Measurements from ENCODE around the gene CCDC3. TPM values are rescaled to one million over a fixed set of nuclear protein-coding genes. Genes with fewer than 3 reads are reported as not detected.

CCDC3 gene
- total RNA-seq, 6 experiments from 2014 or later: 3.6 to 10.2 (median 5.8) TPM

DNA sequence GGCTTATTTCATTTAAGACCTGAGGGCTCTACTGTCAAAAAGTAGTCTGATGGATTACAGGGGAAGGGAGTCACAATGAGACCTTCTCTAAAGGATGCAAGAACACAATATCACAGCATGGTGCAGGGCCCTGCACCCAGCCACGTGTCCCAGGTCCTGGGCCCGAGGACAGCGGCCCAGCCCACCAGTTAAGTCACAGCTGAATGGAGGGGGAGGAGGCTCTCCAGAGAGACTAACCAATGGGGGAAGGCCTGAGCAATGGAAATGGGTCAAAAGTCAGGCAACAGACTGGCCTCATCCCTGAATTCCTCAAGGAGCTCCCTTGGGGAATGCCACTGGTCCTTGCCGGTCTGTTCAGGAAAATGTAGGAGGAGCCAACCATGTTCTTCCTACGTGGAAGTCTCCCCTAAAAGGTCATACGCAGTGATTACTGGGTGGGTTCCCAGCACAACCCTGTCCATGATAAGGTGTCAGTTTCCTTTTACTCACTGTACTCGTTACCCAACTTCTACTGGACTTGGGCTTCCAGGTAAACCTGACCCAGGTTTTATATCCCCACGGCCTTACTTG is 28.3 kb downstream of the CCDC3 start:
- Histone ChIP-seq H3K27me3 (no peaks in the 10 kb centered on the region), H3K9me3 (no peaks in the 10 kb centered on the region), H3K4me3 (no peak overlapping the region), H3K4me1 (no peaks in the 10 kb centered on the region), H3K36me3 (no peaks in the 10 kb centered on the region), H3K27ac (no peak overlapping the region)
- no peak for DNase-seq
- no peak for TF ChIP-seq POLR2A (IDR thresholded peaks at IDR 0.05)
- TF ChIP-seq, protein P1, sequence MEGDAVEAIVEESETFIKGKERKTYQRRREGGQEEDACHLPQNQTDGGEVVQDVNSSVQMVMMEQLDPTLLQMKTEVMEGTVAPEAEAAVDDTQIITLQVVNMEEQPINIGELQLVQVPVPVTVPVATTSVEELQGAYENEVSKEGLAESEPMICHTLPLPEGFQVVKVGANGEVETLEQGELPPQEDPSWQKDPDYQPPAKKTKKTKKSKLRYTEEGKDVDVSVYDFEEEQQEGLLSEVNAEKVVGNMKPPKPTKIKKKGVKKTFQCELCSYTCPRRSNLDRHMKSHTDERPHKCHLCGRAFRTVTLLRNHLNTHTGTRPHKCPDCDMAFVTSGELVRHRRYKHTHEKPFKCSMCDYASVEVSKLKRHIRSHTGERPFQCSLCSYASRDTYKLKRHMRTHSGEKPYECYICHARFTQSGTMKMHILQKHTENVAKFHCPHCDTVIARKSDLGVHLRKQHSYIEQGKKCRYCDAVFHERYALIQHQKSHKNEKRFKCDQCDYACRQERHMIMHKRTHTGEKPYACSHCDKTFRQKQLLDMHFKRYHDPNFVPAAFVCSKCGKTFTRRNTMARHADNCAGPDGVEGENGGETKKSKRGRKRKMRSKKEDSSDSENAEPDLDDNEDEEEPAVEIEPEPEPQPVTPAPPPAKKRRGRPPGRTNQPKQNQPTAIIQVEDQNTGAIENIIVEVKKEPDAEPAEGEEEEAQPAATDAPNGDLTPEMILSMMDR (IDR thresholded peaks at IDR 0.05): no peak
- intact Hi-C loops (cut with DNase I): no loop called here
- no peak for ATAC-seq
- WGBS (ENCODE audit: insufficient coverage, low coverage, low lambda C conversion rate, missing lambda C conversion rate): 100% methylated on average over 2 of the region's 8 CpGs

GRCh38 chr10:12972146-12972545 is 29.4 kb downstream of the CCDC3 start:
- H3K27me3 ChIP-seq: no peaks in the 10 kb centered on the region
- ATAC-seq: no peak

GRCh38 chr10:12971001-12971788 is 30.3 kb downstream of the CCDC3 start:
- H3K4me1 ChIP-seq: no peaks in the 10 kb centered on the region
- H3K27ac ChIP-seq: no peak overlapping the region
- H3K9me3 ChIP-seq: no peaks in the 10 kb centered on the region
- H3K36me3 ChIP-seq: no peaks in the 10 kb centered on the region
- TF ChIP-seq, protein P1 (IDR thresholded peaks at IDR 0.05): no peak
- no peak for TF ChIP-seq POLR2A (IDR thresholded peaks at IDR 0.05)
- H3K27me3 ChIP-seq: no peaks in the 10 kb centered on the region
- H3K4me3 ChIP-seq: no peak overlapping the region
- ATAC-seq: peak in 1 of 4 donors; percentile 44
- intact Hi-C loops (cut with DNase I): no loop called here
- WGBS (ENCODE audit: insufficient coverage, low coverage, low lambda C conversion rate, missing lambda C conversion rate): 72% methylated on average over 7 of the region's 14 CpGs
- DNase-seq: no peak

More at GRCh38 chr10:12972146-12972545, 29.4 kb downstream of the CCDC3 start:
- Histone ChIP-seq H3K4me3 (no peak overlapping the region), H3K27ac (no peak overlapping the region), H3K9me3 (no peaks in the 10 kb centered on the region), H3K36me3 (no peaks in the 10 kb centered on the region), H3K4me1 (no peaks in the 10 kb centered on the region)
- TF ChIP-seq, protein P1 (IDR thresholded peaks at IDR 0.05): no peak
- TF ChIP-seq POLR2A (IDR thresholded peaks at IDR 0.05): no peak
- DNase-seq: no peak
- WGBS (ENCODE audit: insufficient coverage, low coverage, low lambda C conversion rate, missing lambda C conversion rate): 33% methylated on average over 2 of the region's 2 CpGs
- intact Hi-C loops (cut with DNase I): no loop called here

DNA sequence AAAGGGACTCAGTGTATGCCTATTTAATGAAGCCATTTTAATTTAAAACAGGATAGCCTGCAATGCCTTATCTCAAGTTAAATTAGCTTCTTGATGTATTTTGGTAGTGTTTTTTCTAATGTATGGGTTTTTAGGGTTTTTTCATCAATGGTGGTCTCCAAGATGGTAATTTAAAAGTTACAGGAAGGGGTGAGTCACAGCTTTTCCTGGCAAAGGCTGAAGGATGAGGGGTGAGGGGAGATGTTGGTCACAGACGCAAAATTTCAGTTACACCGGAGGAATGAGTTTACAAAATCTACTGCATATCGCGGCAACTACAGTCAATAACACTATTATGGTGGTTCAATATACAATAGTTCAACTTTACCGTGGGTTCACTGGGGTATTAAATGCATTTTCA is 31.6 kb downstream of the CCDC3 start:
- no peaks in the 10 kb centered on the region for H3K27me3 ChIP-seq
- ATAC-seq (no peak), DNase-seq (no peak)
- no peaks in the 10 kb centered on the region for H3K36me3 ChIP-seq
- no peak for TF ChIP-seq POLR2A (IDR thresholded peaks at IDR 0.05)
- TF ChIP-seq, protein P1 (IDR thresholded peaks at IDR 0.05): no peak
- no peaks in the 10 kb centered on the region for H3K9me3 ChIP-seq
- WGBS (ENCODE audit: insufficient coverage, low coverage, low lambda C conversion rate, missing lambda C conversion rate): 63% methylated on average over 5 of the region's 5 CpGs
- intact Hi-C loops (cut with DNase I): no loop called here
- H3K4me3 ChIP-seq: no peak overlapping the region
- no peak overlapping the region for H3K27ac ChIP-seq
- H3K4me1 ChIP-seq: no peaks in the 10 kb centered on the region

Measured in right lobe of liver (tissue), 6 donors.